RWPE1 (cell line): ENCODE measurements around the gene PTPN1.
A peak's percentile ranks its signal among the peaks of the same experiment; 100 is the strongest.
"Not testable (repeated sequence)": the region's sequence is repeated elsewhere in the genome, so short reads cannot be mapped to it uniquely, and the experiment has no call there.

ENCODE experiments used
- CTCF ChIA-PET: fragments of 350-600 bp; sonication (Branson Sonifier 250); formaldehyde crosslinking; extraction: SDS; loops from one replicate; lab custom pipeline; 2021; lab: Yijun Ruan, JAX
- POLR2A ChIA-PET: fragments of 400-600 bp; formaldehyde crosslinking; extraction: SDS; loops from one replicate; lab custom pipeline; 2020; ENCODE audit warnings: antibody characterized with exemption; ENCODE audit not compliant: low non-redundant PET; lab: Yijun Ruan, JAX
- DNase-seq: peaks from one replicate; pipeline ENCODE4 v3.0.0; 2012; ENCODE audit warnings: low spot score
- H3K27ac ChIP-seq: fragments of 450-650 bp; 2 replicates; pipeline ENCODE4 v1.5.1; 2017
- CTCF ChIP-seq: fragments of 450-650 bp; conservative IDR thresholded peaks from 2 replicates; pipeline ENCODE4 v1.5.1; 2017; ENCODE audit warnings: low read depth, mild to moderate bottlenecking

PTPN1 gene

GRCh38 chr20:50613438-50614169 lies 103.4 kb downstream of the PTPN1 start:
- no peak overlapping the region for H3K27ac ChIP-seq
- no peak for DNase-seq
- TF ChIP-seq CTCF = no peak
- ChIA-PET POLR2A (interaction anchor here (0.6 kb wide), 1 partner anchor 171 kb away, joined by 6 read pairs; no protein-coding TSS in a partner anchor), CTCF (interaction anchor here (0.6 kb wide), 1 partner anchor 424 kb away, joined by 3 read pairs; no protein-coding TSS in a partner anchor)

- DNase-seq = no peak
- ChIA-PET CTCF (no interaction called here), POLR2A (no interaction called here)
- TF ChIP-seq CTCF = no peak
- H3K27ac ChIP-seq = no peak overlapping the region
Observed at GRCh38 chr20:50615407-50615806, 105.2 kb downstream of the PTPN1 start.

- H3K27ac ChIP-seq = peak overlapping the region; percentile 0; the same call in 1 of the 2 replicates
- ChIA-PET CTCF (interaction anchor here (0.6 to 1.0 kb wide), 4 partner anchors 18 to 1518 kb away, joined by 3 to 4 read pairs (median 4); no protein-coding TSS in a partner anchor), POLR2A (no interaction called here)
- DNase-seq = no peak
- TF ChIP-seq CTCF = no peak
Observed at GRCh38 chr20:50617022-50617421, 106.8 kb downstream of the PTPN1 start.

- CTCF ChIA-PET = interaction anchor here (0.7 to 1.3 kb wide), 3 partner anchors 17 to 169 kb away, joined by 3 to 5 read pairs (median 4); no protein-coding TSS in a partner anchor
- no peak for TF ChIP-seq CTCF
- no peak for DNase-seq
- H3K27ac ChIP-seq = no peak overlapping the region
- POLR2A ChIA-PET = interaction anchor here (0.7 kb wide), 1 partner anchor 412 kb away, joined by 4 read pairs; no protein-coding TSS in a partner anchor
Observed at GRCh38 chr20:50618537-50618936, 108.4 kb downstream of the PTPN1 start.

- POLR2A ChIA-PET, H3K27ac ChIP-seq, DNase-seq: not testable (repeated sequence)
- CTCF ChIA-PET = interaction anchor here (0.5 kb wide), 1 partner anchor 173 kb away, joined by 3 read pairs; no protein-coding TSS in a partner anchor
Observed at GRCh38 chr20:50620459-50620858, 110.3 kb downstream of the PTPN1 start.

- no peak for DNase-seq
- TF ChIP-seq CTCF = no peak
- CTCF ChIA-PET = interaction anchor here (0.6 kb wide), 1 partner anchor 128 kb away, joined by 3 read pairs; no protein-coding TSS in a partner anchor
- POLR2A ChIA-PET = no interaction called here
- no peak overlapping the region for H3K27ac ChIP-seq
Observed at GRCh38 chr20:50621068-50621665, 111.0 kb downstream of the PTPN1 start.
